Testis (tissue), 2 donors: ENCODE results near the gene SEPTIN5.

Experiments
- CTCF ChIP-seq, 3 experiments: fragments of 450-650 bp in 2 of 3; fragments of 200-600 bp in 1 of 3; sonication (generic) in 1 of 3; IDR thresholded peaks; one replicate each; pipeline ENCODE4 v1.5.1; 2016 to 2019; ENCODE audit warnings: antibody characterized with exemption in 3 of 3, mild to moderate bottlenecking in 2 of 3, moderate library complexity in 1 of 3
- POLR2A ChIP-seq: fragments of 450-650 bp; IDR thresholded peaks from one replicate; pipeline ENCODE4 v1.6.1; 2017; ENCODE audit warnings: antibody characterized with exemption, mild to moderate bottlenecking, moderate library complexity

DNA sequence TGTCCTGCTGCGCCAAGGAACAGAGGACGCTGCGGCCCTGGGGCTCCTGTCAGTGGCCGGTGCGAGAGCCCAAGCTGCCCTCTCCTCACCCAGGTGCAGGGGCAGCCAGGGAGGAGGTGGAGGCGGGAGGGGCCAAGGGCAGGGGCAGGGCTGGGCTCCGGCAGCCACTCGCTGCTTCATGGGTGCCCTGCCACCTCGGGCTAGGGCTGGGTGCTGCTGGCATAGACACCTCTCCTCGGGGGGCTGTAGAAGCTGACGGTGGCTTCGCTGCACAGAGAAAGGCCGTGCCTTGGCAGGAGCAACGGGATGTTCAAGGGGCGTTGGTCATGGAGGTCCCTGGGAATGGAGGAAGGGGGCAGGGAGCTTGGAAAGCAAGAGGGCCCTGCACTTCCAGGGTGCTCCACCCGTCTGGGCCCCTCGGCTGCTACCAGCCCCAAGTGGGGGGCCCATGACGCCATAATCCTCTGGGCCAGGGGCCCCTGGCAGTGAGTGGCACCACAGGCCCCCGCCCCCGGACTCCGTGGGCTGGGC lies 44.7 kb downstream of the SEPTIN5 start:
- TF ChIP-seq CTCF (IDR thresholded peaks at IDR 0.05) = no peak
- TF ChIP-seq POLR2A = no peak
